Adrenal gland (tissue), 12 donors: ENCODE measurements around the gene PROX1. TPM values are rescaled to one million over a fixed set of nuclear protein-coding genes. Genes with fewer than 3 reads are reported as not detected.

Experiments used
- DNase-seq, 7 donors: peaks; one replicate each; pipeline ENCODE4 v3.0.0-alpha.2; 2019 to 2020
- H3K27ac ChIP-seq, 5 donors: fragments of 200-600 bp; sonication (generic) in 4 of 5; 1 replicate in 3 of 5; 2 replicates in 2 of 5; pipeline versions ENCODE4 v1.5.1 to v1.8.0; 2016 to 2020; ENCODE audit warnings: mild to moderate bottlenecking in 1 of 5
- H3K27me3 ChIP-seq: fragments of 200-600 bp; 2 replicates; pipeline ENCODE4 v1.8.0; 2021
- H3K36me3 ChIP-seq, 2 donors: fragments of 200-600 bp; replicated peaks in 1 of 2; 1 replicate in 1 of 2; 2 replicates in 1 of 2; pipeline versions ENCODE4 v1.5.1 to v1.8.0; 2018 to 2022
- H3K4me1 ChIP-seq, 2 donors: fragments of 200-600 bp; replicated peaks in 1 of 2; 1 replicate in 1 of 2; 2 replicates in 1 of 2; pipeline versions ENCODE4 v1.5.1 to v1.8.0; 2018 to 2021
- H3K4me3 ChIP-seq, 4 donors: fragments of 200-600 bp; sonication (generic) in 3 of 4; one replicate each; pipeline ENCODE4 v1.5.1; 2016 to 2018
- H3K9me3 ChIP-seq, 3 donors: fragments of 200-600 bp; sonication (generic) in 1 of 3; replicated peaks in 1 of 3; 1 replicate in 2 of 3; 2 replicates in 1 of 3; pipeline versions ENCODE4 v1.5.1 to v1.8.0; 2016 to 2021
- POLR2A ChIP-seq, 2 donors: fragments of 450-650 bp; IDR thresholded peaks; one replicate each; pipeline ENCODE4 v1.6.1; 2017; ENCODE audit warnings: antibody characterized with exemption in 2 of 2, mild to moderate bottlenecking in 2 of 2, moderate library complexity in 1 of 2
- WGBS, 4 donors: extraction: QIAGEN DNeasy Blood & Tissue Kit in 2 of 4; methylation state at CpG; one replicate each; pipeline versions ENCODE4 v1.1.5 to v1.1.7; 2013 to 2017; 5-methylcytosine and 5-hydroxymethylcytosine counted together
- intact Hi-C, 2 donors: fragments of 100-400 bp; cut with DNase I; formaldehyde crosslinking; loops; one replicate each; pipeline versions ENCODE4 v1.14.1 to v1.15.0; 2022 to 2023
- polyA plus RNA-seq, 3 donors: library from polyadenylated mRNA; stranded (reverse); fragments of 200-250 nt in 2 of 3; fragments of 350-450 nt in 1 of 3; fragmentation: Illumina TruSeq in 1 of 3; extraction: RNeasy Lipid Tissue Mini Kit (QIAGEN cat#74804) in 1 of 3; gene quantifications; one replicate each; pipeline ENCODE4 v1.2.3, GENCODE V29; 2013 to 2014
- total RNA-seq, 9 donors: library from RNA; depleted of rRNA in 4 of 9; stranded (reverse); fragments of >200 nt in 4 of 9; fragments of 120-200 nt in 1 of 9; fragmentation: NEBNext Ultra II Directional in 1 of 9; extraction: Animal tissue kit (Norgen Biotek cat#: 25700) in 1 of 9; gene quantifications; one replicate each; pipeline versions ENCODE4 v1.1.0 to v1.2.4, GENCODE V29; 2013 to 2023
- TF ChIP-seq, protein P1 (sequence below), 6 experiments: fragments of 450-650 bp in 4 of 6; fragments of 200-600 bp in 2 of 6; sonication (generic) in 1 of 6; IDR thresholded peaks; 1 replicate in 5 of 6; 2 replicates in 1 of 6; pipeline versions ENCODE4 v1.5.1 to v1.8.0; 2016 to 2021; ENCODE audit warnings: antibody characterized with exemption in 6 of 6, mild to moderate bottlenecking in 2 of 6, moderate library complexity in 1 of 6
- donor health status: healthy with polysubstance abuse.
- donor health status: Bipolar disorder and iron deficiency.
- donor health status: DM: yes; HTN: yes; CAD: no.
- donor health status: DM: no; HTN: no; CAD: no.
- donor health status: DM: no; HTN: no; CAD: no.
- donor health status: DM: yes; HTN: yes; CAD: no.

Gene PROX1
- total and polyA plus RNA-seq, 12 donors, result 2.6 to 91.7 (median 18.8) TPM

DNA sequence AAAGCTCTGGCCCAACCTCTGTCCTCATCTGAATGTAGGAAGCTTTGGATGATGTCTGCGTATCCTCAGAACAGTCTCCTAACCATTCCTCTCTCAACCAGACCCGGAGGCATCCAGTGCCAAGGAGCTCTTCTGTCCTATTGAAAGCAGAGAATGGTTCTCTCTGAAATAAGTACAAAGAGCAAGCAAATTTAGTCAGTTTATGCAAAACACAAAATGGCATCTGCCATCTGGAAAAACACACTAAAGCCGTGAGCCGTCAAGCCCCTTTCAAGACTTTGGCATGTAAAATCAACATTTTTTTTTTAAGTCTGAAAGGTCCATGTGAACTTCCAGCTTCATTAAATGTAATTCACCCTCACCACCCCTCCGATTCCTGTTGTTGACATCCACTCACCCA, 21.7 kb upstream of the PROX1 start:
- no peak overlapping the region for H3K27ac ChIP-seq
- H3K4me1 ChIP-seq, result no peaks in the 10 kb centered on the region
- no peaks in the 10 kb centered on the region for H3K9me3 ChIP-seq
- WGBS, 4 donors, result 89 to 98% (median 94%) methylated on average over 5 of the region's 5 CpGs
- H3K27me3 ChIP-seq, result no peaks in the 10 kb centered on the region
- no peak overlapping the region for H3K4me3 ChIP-seq
- intact Hi-C loops, result no loop called here
- H3K36me3 ChIP-seq, result no peaks in the 10 kb centered on the region
- TF ChIP-seq POLR2A (IDR thresholded peaks at IDR 0.05), result no peak
- TF ChIP-seq, protein P1, sequence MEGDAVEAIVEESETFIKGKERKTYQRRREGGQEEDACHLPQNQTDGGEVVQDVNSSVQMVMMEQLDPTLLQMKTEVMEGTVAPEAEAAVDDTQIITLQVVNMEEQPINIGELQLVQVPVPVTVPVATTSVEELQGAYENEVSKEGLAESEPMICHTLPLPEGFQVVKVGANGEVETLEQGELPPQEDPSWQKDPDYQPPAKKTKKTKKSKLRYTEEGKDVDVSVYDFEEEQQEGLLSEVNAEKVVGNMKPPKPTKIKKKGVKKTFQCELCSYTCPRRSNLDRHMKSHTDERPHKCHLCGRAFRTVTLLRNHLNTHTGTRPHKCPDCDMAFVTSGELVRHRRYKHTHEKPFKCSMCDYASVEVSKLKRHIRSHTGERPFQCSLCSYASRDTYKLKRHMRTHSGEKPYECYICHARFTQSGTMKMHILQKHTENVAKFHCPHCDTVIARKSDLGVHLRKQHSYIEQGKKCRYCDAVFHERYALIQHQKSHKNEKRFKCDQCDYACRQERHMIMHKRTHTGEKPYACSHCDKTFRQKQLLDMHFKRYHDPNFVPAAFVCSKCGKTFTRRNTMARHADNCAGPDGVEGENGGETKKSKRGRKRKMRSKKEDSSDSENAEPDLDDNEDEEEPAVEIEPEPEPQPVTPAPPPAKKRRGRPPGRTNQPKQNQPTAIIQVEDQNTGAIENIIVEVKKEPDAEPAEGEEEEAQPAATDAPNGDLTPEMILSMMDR (IDR thresholded peaks at IDR 0.05), result no peak
- no peak for DNase-seq

DNA sequence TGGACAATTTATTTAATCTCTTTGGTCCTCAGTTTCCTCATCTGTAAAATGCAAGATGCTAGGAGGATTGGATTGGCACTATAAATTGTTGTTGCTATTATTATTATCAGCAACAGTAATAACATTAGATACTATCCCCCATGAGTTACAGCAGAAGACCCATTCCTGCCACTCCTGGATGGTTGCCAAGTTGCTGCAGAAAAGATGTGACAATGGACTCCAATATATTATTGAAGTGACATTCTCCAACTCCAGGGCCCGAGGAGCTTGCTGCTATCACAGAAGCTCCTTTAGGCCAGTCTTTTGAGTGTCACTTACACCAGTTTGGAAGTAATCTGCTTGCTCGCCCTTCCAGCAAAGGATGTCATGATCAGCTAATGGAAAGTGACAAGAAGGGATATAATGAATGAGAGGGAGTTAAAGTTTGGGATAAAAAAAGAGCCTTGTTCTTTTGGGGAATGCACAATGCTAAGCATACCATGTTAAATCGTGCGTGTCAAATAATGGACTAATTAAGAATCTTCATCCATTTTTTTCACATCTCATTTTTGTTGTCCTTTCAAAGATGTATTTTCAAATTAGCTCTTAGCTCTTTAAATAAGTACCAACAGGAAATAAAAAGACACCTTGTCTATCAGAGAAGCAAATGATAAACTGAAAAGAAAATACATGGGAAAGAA, 19.5 kb upstream of the PROX1 start:
- Histone ChIP-seq H3K36me3 (no peaks in the 10 kb centered on the region), H3K4me1 (no peaks in the 10 kb centered on the region), H3K27me3 (no peaks in the 10 kb centered on the region), H3K9me3 (no peaks in the 10 kb centered on the region), H3K27ac (no peak overlapping the region), H3K4me3 (no peak overlapping the region)
- no peak for DNase-seq
- 68 to 86% (median 74%) methylated on average over 4 of the region's 4 CpGs for WGBS, 4 donors
- TF ChIP-seq POLR2A (IDR thresholded peaks at IDR 0.05), result no peak
- TF ChIP-seq, protein P1 (IDR thresholded peaks at IDR 0.05), result no peak
- intact Hi-C loops, result no loop called here

DNA sequence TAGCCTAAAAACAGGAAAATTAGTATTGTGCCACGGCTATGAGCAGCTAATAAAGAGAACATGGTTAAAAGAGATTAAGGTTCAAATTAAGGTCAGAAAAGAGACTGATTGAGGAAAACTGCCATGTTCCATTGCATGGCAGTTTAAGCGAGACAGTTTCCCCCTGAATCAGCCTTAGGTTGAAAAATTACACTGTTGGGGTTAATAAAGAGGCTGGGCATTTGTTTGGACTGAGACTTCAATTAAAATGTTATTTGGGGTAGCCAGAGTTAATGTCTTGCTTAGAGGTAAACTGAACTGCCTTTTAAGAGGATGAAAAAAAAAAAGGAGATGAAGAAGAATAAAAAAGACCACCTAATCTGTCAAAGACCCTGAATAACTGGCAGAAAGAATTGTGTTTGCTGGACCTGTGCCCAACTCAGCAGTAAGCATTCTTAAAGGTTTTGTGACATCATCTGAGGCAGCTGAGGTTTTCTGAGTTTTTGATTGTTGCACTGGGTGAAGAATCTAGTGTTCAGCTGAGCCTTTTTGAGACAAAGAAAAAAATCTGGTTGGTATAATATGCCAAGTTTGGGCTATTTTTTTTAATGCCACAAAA, 17.7 kb upstream of the PROX1 start:
- H3K36me3 ChIP-seq, result no peaks in the 10 kb centered on the region
- 58 to 69% (median 67%) methylated on average over 2 of the region's 2 CpGs for WGBS, 4 donors
- H3K27ac ChIP-seq, result no peak overlapping the region
- H3K4me1 ChIP-seq, result no peaks in the 10 kb centered on the region
- no peaks in the 10 kb centered on the region for H3K27me3 ChIP-seq
- DNase-seq, result no peak
- H3K9me3 ChIP-seq, result no peaks in the 10 kb centered on the region
- TF ChIP-seq, protein P1 (IDR thresholded peaks at IDR 0.05), result no peak
- TF ChIP-seq POLR2A (IDR thresholded peaks at IDR 0.05), result no peak
- no peak overlapping the region for H3K4me3 ChIP-seq
- intact Hi-C loops, result no loop called here

DNA sequence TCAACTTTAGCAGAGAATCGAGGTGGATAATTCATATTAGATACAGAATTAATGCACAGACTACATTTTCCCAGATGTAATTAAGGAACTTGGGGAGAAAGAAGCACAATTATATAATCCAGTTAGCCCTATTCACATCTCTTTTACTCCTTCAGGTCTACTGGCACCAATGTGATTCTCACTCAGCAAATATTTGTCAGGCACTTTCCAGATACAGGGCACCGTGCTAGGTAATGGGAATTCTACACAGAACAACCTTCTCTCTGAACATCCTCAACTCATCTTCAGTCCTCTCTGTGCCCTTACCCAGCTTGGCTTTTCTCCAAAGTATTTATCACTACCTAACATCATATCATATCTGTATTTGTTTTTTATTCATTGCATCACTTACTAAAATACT, 15.6 kb upstream of the PROX1 start:
- TF ChIP-seq, protein P1 (IDR thresholded peaks at IDR 0.05), result no peak
- no peak for TF ChIP-seq POLR2A (IDR thresholded peaks at IDR 0.05)
- WGBS, 4 donors, result 63 to 88% (median 81%) methylated on average over 2 of the region's 2 CpGs

More for the DNA sequence above, 15.6 kb upstream of the PROX1 start:
- no peak for DNase-seq
- H3K36me3 ChIP-seq, result no peaks in the 10 kb centered on the region
- intact Hi-C loops, result no loop called here
- H3K27me3 ChIP-seq, result no peaks in the 10 kb centered on the region
- H3K9me3 ChIP-seq, result no peaks in the 10 kb centered on the region
- no peaks in the 10 kb centered on the region for H3K4me1 ChIP-seq
- H3K27ac ChIP-seq, result no peak overlapping the region
- no peak overlapping the region for H3K4me3 ChIP-seq
